Mucosa of rectum (tissue), 2 donors: ENCODE data around the gene OGDH.

Source experiments
- H3K27ac ChIP-seq, 2 donors: one replicate each; pipeline ENCODE4 v1.7.0; 2013; ENCODE audit warnings: inconsistent platforms in 2 of 2, low read depth in 2 of 2, low read length in 2 of 2
- H3K27me3 ChIP-seq, 2 donors: one replicate each; pipeline ENCODE4 v1.7.0; 2013; ENCODE audit warnings: low read length in 2 of 2; ENCODE audit not compliant: control insufficient read depth in 2 of 2, insufficient read depth in 2 of 2
- H3K36me3 ChIP-seq, 2 donors: one replicate each; pipeline ENCODE4 v1.7.0; 2013; ENCODE audit warnings: low read length in 2 of 2; ENCODE audit not compliant: control insufficient read depth in 2 of 2, insufficient read depth in 2 of 2
- H3K4me1 ChIP-seq, 2 donors: one replicate each; pipeline ENCODE4 v1.7.0; 2013; ENCODE audit warnings: low read length in 2 of 2, mild to moderate bottlenecking in 1 of 2; ENCODE audit not compliant: control insufficient read depth in 2 of 2, insufficient read depth in 2 of 2
- H3K4me3 ChIP-seq, 2 donors: one replicate each; pipeline ENCODE4 v1.7.0; 2013; ENCODE audit warnings: low read length in 2 of 2
- H3K9ac ChIP-seq, 2 donors: one replicate each; pipeline ENCODE4 v1.7.0; 2013; ENCODE audit warnings: low read length in 2 of 2, low read depth in 1 of 2, mild to moderate bottlenecking in 1 of 2
- H3K9me3 ChIP-seq, 2 donors: one replicate each; pipeline ENCODE4 v1.7.0; 2013; ENCODE audit warnings: low read length in 2 of 2; ENCODE audit not compliant: control insufficient read depth in 2 of 2
- donor health status: healthy.
- donor health status: Normal muscosa, but diverticular disease.

Gene OGDH

GRCh38 chr7:44629829-44630522 is 23.5 kb downstream of the OGDH start:
- Histone ChIP-seq H3K9me3 (no peaks in the 10 kb centered on the region), H3K36me3 (peaks cover 29 to 31% of the 10 kb centered on the region in 2 donors), H3K9ac (no peak overlapping the region), H3K27ac (peak overlapping the region; percentile 56 to 59), H3K4me3 (no peak overlapping the region), H3K27me3 (no peaks in the 10 kb centered on the region), H3K4me1 (peaks cover 31 to 36% of the 10 kb centered on the region in 2 donors)

DNA sequence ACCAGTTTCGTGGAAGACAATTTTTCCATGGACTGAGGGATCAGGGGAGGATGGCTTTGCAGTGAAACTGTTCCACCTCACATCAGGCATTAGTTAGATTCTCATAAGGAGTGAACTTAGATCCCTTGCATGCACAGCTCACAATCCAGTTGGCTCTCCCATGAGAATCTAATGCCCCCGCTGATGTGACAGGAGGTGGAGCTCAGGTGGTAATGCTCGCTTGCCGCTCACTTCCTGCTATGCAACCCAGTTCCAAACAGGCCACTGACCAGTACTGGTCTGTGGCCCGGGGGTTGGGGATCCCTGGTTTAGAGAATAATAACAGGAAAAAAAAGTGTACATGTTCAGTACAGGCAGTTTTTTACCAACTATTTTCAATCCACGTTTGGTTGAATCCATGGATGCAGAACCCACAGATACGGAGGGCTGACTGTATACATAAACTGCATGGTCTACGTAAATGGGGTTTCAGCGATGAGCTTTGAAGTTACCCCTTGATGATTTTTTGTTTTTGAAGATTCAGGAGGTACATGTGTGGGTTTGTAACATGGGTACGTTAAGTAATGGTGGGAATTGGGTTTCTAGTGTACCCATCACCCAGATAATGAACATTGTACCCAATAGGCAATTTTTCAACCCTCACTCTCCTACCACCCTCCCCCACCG is 24.5 kb downstream of the OGDH start:
- peaks cover 19 to 23% of the 10 kb centered on the region in 2 donors for H3K36me3 ChIP-seq
- H3K27ac ChIP-seq, result peak overlapping the region; percentile 40 to 56
- no peak overlapping the region for H3K4me3 ChIP-seq
- H3K4me1 ChIP-seq, result peaks cover 39 to 46% of the 10 kb centered on the region in 2 donors
- H3K27me3 ChIP-seq, result no peaks in the 10 kb centered on the region
- no peak overlapping the region for H3K9ac ChIP-seq
- no peaks in the 10 kb centered on the region for H3K9me3 ChIP-seq

- peak overlapping the region; percentile 56 to 91 for H3K27ac ChIP-seq
- H3K27me3 ChIP-seq, result no peaks in the 10 kb centered on the region
- H3K9ac ChIP-seq, result no peak overlapping the region
- peaks cover 13 to 18% of the 10 kb centered on the region in 2 donors for H3K36me3 ChIP-seq
- peaks cover 46 to 52% of the 10 kb centered on the region in 2 donors for H3K4me1 ChIP-seq
- H3K9me3 ChIP-seq, result no peaks in the 10 kb centered on the region
- no peak overlapping the region for H3K4me3 ChIP-seq
These were observed 25.2 kb downstream of the OGDH start for GRCh38 chr7:44631458-44632115.

GRCh38 chr7:44632196-44632595 is 25.8 kb downstream of the OGDH start:
- Histone ChIP-seq H3K27me3 (no peaks in the 10 kb centered on the region), H3K9me3 (no peaks in the 10 kb centered on the region), H3K4me3 (no peak overlapping the region), H3K27ac (peak overlapping the region; percentile 56 to 91), H3K4me1 (peaks cover 51 to 58% of the 10 kb centered on the region in 2 donors), H3K9ac (no peak overlapping the region), H3K36me3 (peaks cover 10 to 16% of the 10 kb centered on the region in 2 donors)

GRCh38 chr7:44633254-44634186 is 27.1 kb downstream of the OGDH start:
- Histone ChIP-seq H3K4me1 (peaks cover 60 to 71% of the 10 kb centered on the region in 2 donors), H3K9me3 (no peaks in the 10 kb centered on the region), H3K4me3 (peak overlapping the region; percentile 6 to 33), H3K27ac (peak overlapping the region; percentile 78 to 91), H3K27me3 (no peaks in the 10 kb centered on the region), H3K9ac (peak overlapping the region; percentile 42 to 57), H3K36me3 (peaks cover 10 to 16% of the 10 kb centered on the region in 2 donors)

GRCh38 chr7:44634187-44634838 is 27.9 kb downstream of the OGDH start:
- peaks cover 5 to 11% of the 10 kb centered on the region in 2 donors for H3K36me3 ChIP-seq
- H3K27ac ChIP-seq, result peak overlapping the region; percentile 78 to 91
- no peaks in the 10 kb centered on the region for H3K9me3 ChIP-seq
- peak overlapping the region in 1 of 2 donors; percentile 6 for H3K4me3 ChIP-seq
- H3K9ac ChIP-seq, result peak overlapping the region; percentile 42 to 57
- no peaks in the 10 kb centered on the region for H3K27me3 ChIP-seq
- peaks cover 68 to 79% of the 10 kb centered on the region in 2 donors for H3K4me1 ChIP-seq

- peaks cover 1 to 7% of the 10 kb centered on the region in 2 donors for H3K36me3 ChIP-seq
- H3K4me3 ChIP-seq, result no peak overlapping the region
- H3K9ac ChIP-seq, result peak overlapping the region in 1 of 2 donors; percentile 30
- no peaks in the 10 kb centered on the region for H3K27me3 ChIP-seq
- H3K27ac ChIP-seq, result peak overlapping the region; percentile 78 to 91
- no peaks in the 10 kb centered on the region for H3K9me3 ChIP-seq
- peaks cover 71 to 86% of the 10 kb centered on the region in 2 donors for H3K4me1 ChIP-seq
These were observed 28.6 kb downstream of the OGDH start for GRCh38 chr7:44634839-44635591.

DNA sequence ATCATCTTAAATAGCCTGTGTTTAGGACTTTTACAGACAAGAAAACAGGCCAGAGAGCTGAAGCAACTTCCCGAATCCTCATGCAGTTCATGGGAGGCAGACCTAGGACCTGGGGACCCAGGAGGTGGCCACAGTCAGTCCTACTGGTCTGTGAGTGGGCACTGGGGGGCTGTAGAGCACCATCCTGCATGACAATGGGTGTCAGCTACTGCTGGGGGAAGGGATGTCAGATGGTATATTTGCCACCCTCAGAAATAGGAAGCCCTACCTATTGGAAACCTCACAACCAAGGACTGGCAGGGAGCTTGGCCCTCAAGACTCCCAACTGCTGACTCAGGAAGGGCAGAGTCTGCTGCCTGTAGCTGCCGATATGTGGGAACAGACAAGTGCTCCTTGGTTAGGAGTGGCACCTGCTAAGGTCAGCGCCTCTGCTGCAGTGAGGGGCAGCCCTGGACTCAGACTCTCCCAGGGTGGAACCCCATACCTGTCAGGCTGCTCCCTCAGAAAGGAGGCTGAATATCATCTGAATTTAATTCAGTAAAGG is 29.7 kb downstream of the OGDH start:
- Histone ChIP-seq H3K4me3 (no peak overlapping the region), H3K27me3 (no peaks in the 10 kb centered on the region), H3K9me3 (no peaks in the 10 kb centered on the region), H3K9ac (peak overlapping the region in 1 of 2 donors; percentile 1), H3K27ac (peak overlapping the region; percentile 78 to 91), H3K4me1 (peaks cover 72 to 83% of the 10 kb centered on the region in 2 donors), H3K36me3 (peaks cover 0 to 3% of the 10 kb centered on the region in 2 donors)
